Right lobe of liver (tissue), 6 donors: ENCODE measurements around the gene EMC10. TPM values are rescaled to one million over a fixed set of nuclear protein-coding genes. Genes with fewer than 3 reads are reported as not detected.
"Not testable (repeated sequence)": the region's sequence is repeated elsewhere in the genome, so short reads cannot be mapped to it uniquely, and the experiment has no call there.

ENCODE experiments used
- ATAC-seq, 4 donors: fragments of 200-7000 bp; cut with Tn5 transposase; one replicate each; pipeline ENCODE4 v1.9.1; 2020; ENCODE audit warnings: mild to moderate bottlenecking in 4 of 4, moderate library complexity in 4 of 4
- DNase-seq, 3 donors: peaks; one replicate each; pipeline ENCODE4 v3.0.0-alpha.2; 2020
- H3K27ac ChIP-seq, 3 donors: fragments of 200-600 bp; one replicate each; pipeline ENCODE4 v1.8.0; 2022
- H3K27me3 ChIP-seq, 2 donors: fragments of 200-600 bp; one replicate each; pipeline ENCODE4 v1.8.0; 2022
- H3K36me3 ChIP-seq, 4 donors: fragments of 200-600 bp; sonication (generic) in 1 of 4; one replicate each; pipeline versions ENCODE4 v1.5.1 to v1.8.0; 2017 to 2022; ENCODE audit warnings: control low read depth in 1 of 4
- H3K4me1 ChIP-seq, 4 donors: fragments of 200-600 bp; sonication (generic) in 1 of 4; one replicate each; pipeline versions ENCODE4 v1.5.1 to v1.8.0; 2017 to 2022; ENCODE audit warnings: control low read depth in 1 of 4
- H3K4me3 ChIP-seq, 3 donors: fragments of 200-600 bp; one replicate each; pipeline ENCODE4 v1.8.0; 2022
- H3K9me3 ChIP-seq, 4 donors: fragments of 200-600 bp; sonication (generic) in 1 of 4; one replicate each; pipeline versions ENCODE4 v1.5.1 to v1.8.0; 2017 to 2022; ENCODE audit warnings: control low read depth in 1 of 4
- CTCF ChIP-seq, 4 donors: fragments of 200-600 bp in 3 of 4; fragments of 450-650 bp in 1 of 4; IDR thresholded peaks; one replicate each; pipeline versions ENCODE4 v1.5.1 to v1.8.0; 2016 to 2022; ENCODE audit warnings: antibody characterized with exemption in 4 of 4, mild to moderate bottlenecking in 2 of 4
- POLR2A ChIP-seq: fragments of 450-650 bp; IDR thresholded peaks from one replicate; pipeline ENCODE4 v1.6.1; 2017; ENCODE audit warnings: antibody characterized with exemption, mild to moderate bottlenecking
- WGBS: methylation state at CpG from one replicate; pipeline ENCODE4 v1.1.6; 2018; ENCODE audit warnings: low coverage, low lambda C conversion rate; ENCODE audit not compliant: insufficient coverage; ENCODE audit errors: missing lambda C conversion rate; 5-methylcytosine and 5-hydroxymethylcytosine counted together
- intact Hi-C, 2 donors: fragments of 100-400 bp; cut with DNase I; formaldehyde crosslinking; loops; one replicate each; pipeline versions ENCODE4 v1.11.2 to v1.14.1; 2022
- total RNA-seq, 6 experiments: library from RNA; depleted of rRNA in 2 of 6; stranded (reverse); fragments of >200 nt in 2 of 6; fragmentation: NEBNext Ultra II Directional in 3 of 6; extraction: Animal tissue kit (Norgen Biotek cat#: 25700) in 3 of 6; gene quantifications; one replicate each; pipeline versions ENCODE4 v1.1.0 to v1.2.4, GENCODE V29; 2016 to 2023
- donor health status: DM: no; HTN: yes; CAD: no.
- donor health status: DM: no; HTN: no; CAD: no.
- donor health status: DM: no; HTN: no; CAD: no.
- donor health status: DM: no; HTN: yes; CAD: no.
- donor health status: DM: no; HTN: yes; CAD: no.

EMC10 gene
- total RNA-seq, 6 experiments from 2014 or later = 48.6 to 82.8 (median 74.2) TPM

- H3K36me3 ChIP-seq = no peaks in the 10 kb centered on the region
- no peak for ATAC-seq
- no peak for DNase-seq
- H3K4me1 ChIP-seq = no peaks in the 10 kb centered on the region
- no peak overlapping the region for H3K4me3 ChIP-seq
- H3K9me3 ChIP-seq = no peaks in the 10 kb centered on the region
- no peaks in the 10 kb centered on the region for H3K27me3 ChIP-seq
- intact Hi-C loops = no loop called here
- no peak for TF ChIP-seq POLR2A
- TF ChIP-seq CTCF (IDR thresholded peaks at IDR 0.05) = no peak
- WGBS = 76% methylated on average over 5 of the region's 5 CpGs
- H3K27ac ChIP-seq = no peak overlapping the region
Observed at GRCh38 chr19:50437862-50438449, 38.4 kb upstream of the EMC10 start.

GRCh38 chr19:50439130-50439529 is 37.2 kb upstream of the EMC10 start:
- H3K4me1 ChIP-seq, H3K4me3 ChIP-seq, ATAC-seq, H3K9me3 ChIP-seq, intact Hi-C loops, H3K27me3 ChIP-seq, H3K36me3 ChIP-seq, H3K27ac ChIP-seq, DNase-seq: not testable (repeated sequence)
- 60% methylated on average over 2 of the region's 2 CpGs for WGBS

GRCh38 chr19:50444059-50444458 is 32.2 kb upstream of the EMC10 start:
- no peaks in the 10 kb centered on the region for H3K4me1 ChIP-seq
- ATAC-seq (no peak), DNase-seq (no peak)
- H3K36me3 ChIP-seq = no peaks in the 10 kb centered on the region
- H3K4me3 ChIP-seq = no peak overlapping the region
- TF ChIP-seq POLR2A = no peak
- no peak for TF ChIP-seq CTCF (IDR thresholded peaks at IDR 0.05)
- no peaks in the 10 kb centered on the region for H3K9me3 ChIP-seq
- 42% methylated on average over 1 of the region's 1 CpG for WGBS
- H3K27me3 ChIP-seq = no peaks in the 10 kb centered on the region
- H3K27ac ChIP-seq = no peak overlapping the region
- intact Hi-C loops = no loop called here

GRCh38 chr19:50447053-50447452 is 29.3 kb upstream of the EMC10 start:
- no peak for TF ChIP-seq POLR2A
- TF ChIP-seq CTCF (IDR thresholded peaks at IDR 0.05) = no peak
- no peaks in the 10 kb centered on the region for H3K27me3 ChIP-seq
- no peaks in the 10 kb centered on the region for H3K9me3 ChIP-seq
- H3K4me1 ChIP-seq = no peaks in the 10 kb centered on the region
- no peak overlapping the region for H3K4me3 ChIP-seq
- intact Hi-C loops = no loop called here
- WGBS = 71% methylated on average over 3 of the region's 5 CpGs
- no peaks in the 10 kb centered on the region for H3K36me3 ChIP-seq
- DNase-seq (no peak), ATAC-seq (no peak)
- no peak overlapping the region for H3K27ac ChIP-seq

GRCh38 chr19:50447750-50448149 is 28.6 kb upstream of the EMC10 start:
- Histone ChIP-seq H3K36me3 (no peaks in the 10 kb centered on the region), H3K27me3 (no peaks in the 10 kb centered on the region), H3K27ac (no peak overlapping the region), H3K4me3 (no peak overlapping the region), H3K4me1 (no peaks in the 10 kb centered on the region), H3K9me3 (no peaks in the 10 kb centered on the region)
- DNase-seq (no peak), ATAC-seq (no peak)
- no peak for TF ChIP-seq POLR2A
- no peak for TF ChIP-seq CTCF (IDR thresholded peaks at IDR 0.05)
- intact Hi-C loops = no loop called here
- WGBS = 96% methylated on average over 7 of the region's 10 CpGs
